Endothelial cell of umbilical vein (primary cell): ENCODE results near the gene KIF5C.

Experiments
- EZH2 ChIP-seq: IDR thresholded peaks from 2 replicates; pipeline ENCODE4 v1.6.1; 2012; ENCODE audit warnings: borderline replicate concordance, low read depth, mild to moderate bottlenecking, moderate library complexity, low read length, inconsistent platforms; ENCODE audit not compliant: severe bottlenecking
- POLR2AphosphoS5 ChIP-seq: IDR thresholded peaks from 2 replicates; pipeline ENCODE4 v1.6.1; 2012; ENCODE audit warnings: low read depth, mild to moderate bottlenecking, control low read depth, low read length, moderate library complexity; ENCODE audit not compliant: insufficient read depth
- TF ChIP-seq, protein P1 (sequence below), 2 donors: IDR thresholded peaks; 1 replicate in 1 of 2; 2 replicates in 1 of 2; pipeline ENCODE4 v1.5.1; 2011; ENCODE audit warnings: low read length in 2 of 2, mild to moderate bottlenecking in 2 of 2, moderate library complexity in 2 of 2, control low read depth in 1 of 2, inconsistent platforms in 1 of 2, low read depth in 1 of 2; ENCODE audit not compliant: insufficient read depth in 1 of 2; ENCODE audit errors: extremely low read depth in 1 of 2
- TF ChIP-seq, protein P2 (sequence below): IDR thresholded peaks from 2 replicates; pipeline ENCODE4 v1.6.1; 2011; ENCODE audit not compliant: insufficient read depth, insufficient read length

- no peak for TF ChIP-seq EZH2
- no peak for TF ChIP-seq POLR2AphosphoS5
- TF ChIP-seq, protein P1, sequence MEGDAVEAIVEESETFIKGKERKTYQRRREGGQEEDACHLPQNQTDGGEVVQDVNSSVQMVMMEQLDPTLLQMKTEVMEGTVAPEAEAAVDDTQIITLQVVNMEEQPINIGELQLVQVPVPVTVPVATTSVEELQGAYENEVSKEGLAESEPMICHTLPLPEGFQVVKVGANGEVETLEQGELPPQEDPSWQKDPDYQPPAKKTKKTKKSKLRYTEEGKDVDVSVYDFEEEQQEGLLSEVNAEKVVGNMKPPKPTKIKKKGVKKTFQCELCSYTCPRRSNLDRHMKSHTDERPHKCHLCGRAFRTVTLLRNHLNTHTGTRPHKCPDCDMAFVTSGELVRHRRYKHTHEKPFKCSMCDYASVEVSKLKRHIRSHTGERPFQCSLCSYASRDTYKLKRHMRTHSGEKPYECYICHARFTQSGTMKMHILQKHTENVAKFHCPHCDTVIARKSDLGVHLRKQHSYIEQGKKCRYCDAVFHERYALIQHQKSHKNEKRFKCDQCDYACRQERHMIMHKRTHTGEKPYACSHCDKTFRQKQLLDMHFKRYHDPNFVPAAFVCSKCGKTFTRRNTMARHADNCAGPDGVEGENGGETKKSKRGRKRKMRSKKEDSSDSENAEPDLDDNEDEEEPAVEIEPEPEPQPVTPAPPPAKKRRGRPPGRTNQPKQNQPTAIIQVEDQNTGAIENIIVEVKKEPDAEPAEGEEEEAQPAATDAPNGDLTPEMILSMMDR (IDR thresholded peaks at IDR 0.05; ENCODE audit: extremely low read depth in 1 of 2, insufficient read depth in 1 of 2, low read depth in 1 of 2, low read length in 2 of 2), result no peak
- TF ChIP-seq, protein P2, sequence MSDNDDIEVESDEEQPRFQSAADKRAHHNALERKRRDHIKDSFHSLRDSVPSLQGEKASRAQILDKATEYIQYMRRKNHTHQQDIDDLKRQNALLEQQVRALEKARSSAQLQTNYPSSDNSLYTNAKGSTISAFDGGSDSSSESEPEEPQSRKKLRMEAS, result no peak
These were observed 53.4 kb downstream of the KIF5C start for GRCh38 chr2:148928395-148928794.
